ENCODE results near the gene ARMC3.

GRCh38 chr10:23075672-23076071, 147.8 kb downstream of the ARMC3 start:
- TF ChIP-seq CTCF (conservative IDR thresholded peaks at IDR 0.05; ENCODE audit: low read length) (no peak), EZH2phosphoT487 (IDR thresholded peaks at IDR 0.05; ENCODE audit: borderline replicate concordance, low read depth, low read length) (no peak)

Data from OCI-LY7 (cell line).